Adipose tissue (tissue), 3 donors: ENCODE results near the gene LONRF2. TPM values are rescaled to one million over a fixed set of nuclear protein-coding genes. Genes with fewer than 3 reads are reported as not detected.

Experiments
- H3K27ac ChIP-seq: one replicate; pipeline ENCODE4 v1.5.1; 2013; ENCODE audit warnings: low read depth, low read length
- WGBS, 3 donors: extraction: QIAGEN DNeasy Blood & Tissue Kit; methylation state at CpG; one replicate each; pipeline ENCODE4 v1.1.7; 2013; 5-methylcytosine and 5-hydroxymethylcytosine counted together
- polyA plus RNA-seq, 3 donors: library from polyadenylated mRNA; stranded (reverse); fragments of 200-250 nt; gene quantifications; one replicate each; pipeline ENCODE4 v1.2.3, GENCODE V29; 2013
- donor health status: healthy with polysubstance abuse.
- donor health status: Bipolar disorder and iron deficiency.
- donor health status: healthy.

Gene LONRF2
- polyA plus RNA-seq, 3 donors, result 1.3 to 1.7 (median 1.5) TPM

GRCh38 chr2:100309311-100309710, 13.0 kb downstream of the LONRF2 start:
- no peak overlapping the region for H3K27ac ChIP-seq
- 88 to 96% (median 89%) methylated on average over 3 of the region's 3 CpGs for WGBS, 3 donors

DNA sequence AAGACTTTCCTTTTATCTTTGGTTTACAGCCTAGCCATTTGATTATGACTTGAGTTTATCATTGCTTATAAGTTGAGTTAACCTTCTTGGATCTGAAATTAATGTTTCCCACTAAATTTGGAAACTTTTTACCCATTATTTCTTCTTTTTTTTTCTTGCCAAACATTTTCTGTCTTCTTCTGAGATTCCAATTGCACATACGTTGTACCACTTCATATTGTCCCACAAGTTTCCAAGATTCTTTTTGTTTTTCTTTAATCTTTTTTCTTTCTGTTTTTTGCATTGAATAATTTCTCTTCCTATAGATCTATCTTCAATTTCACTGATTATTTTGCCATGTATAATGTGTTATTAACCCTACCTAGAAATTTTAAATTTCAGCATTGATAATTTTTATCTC, 18.6 kb downstream of the LONRF2 start:
- 83 to 100% (median 92%) methylated on average over 1 of the region's 1 CpG for WGBS, 3 donors

GRCh38 chr2:100302585-100302892, 19.8 kb downstream of the LONRF2 start:
- WGBS, 3 donors, result 65 to 88% (median 86%) methylated on average over 3 of the region's 3 CpGs
- no peak overlapping the region for H3K27ac ChIP-seq

More for the DNA sequence above, 18.6 kb downstream of the LONRF2 start:
- H3K27ac ChIP-seq, result no peak overlapping the region

DNA sequence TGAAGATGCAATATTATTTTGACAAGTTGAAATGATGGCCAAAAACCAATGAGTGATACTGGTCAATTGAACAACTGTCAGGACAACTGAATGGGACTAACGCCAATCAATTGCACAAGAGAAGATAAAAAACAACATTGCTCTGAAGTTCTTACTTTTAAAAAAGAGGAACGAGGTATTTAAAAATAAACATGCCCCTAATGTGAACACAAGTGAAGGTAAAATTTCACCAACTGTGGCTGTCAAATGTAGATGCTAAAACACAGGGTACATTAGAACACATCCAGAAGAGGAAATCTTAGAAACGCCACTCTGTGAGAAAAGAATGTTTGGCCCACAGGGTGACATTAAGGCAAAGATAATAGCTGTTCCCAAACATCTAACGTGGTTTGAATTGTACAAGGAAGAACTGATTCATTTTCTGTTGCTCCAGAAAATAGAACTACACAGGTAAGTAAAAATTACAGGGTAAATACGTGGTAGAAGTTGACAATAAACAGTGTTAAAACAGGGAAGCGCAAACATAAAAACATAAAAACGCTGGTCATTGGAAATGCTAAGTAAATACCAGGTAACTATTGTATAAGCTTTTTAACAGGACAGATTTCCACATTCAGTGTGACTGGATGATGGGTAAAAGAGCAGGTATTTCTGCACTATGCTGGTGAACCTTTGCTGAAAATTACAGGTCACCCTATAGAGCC, 20.3 kb downstream of the LONRF2 start:
- WGBS, 3 donors, result 76 to 82% (median 78%) methylated on average over 7 of the region's 7 CpGs
- H3K27ac ChIP-seq, result no peak overlapping the region

GRCh38 chr2:100299548-100299947, 22.8 kb downstream of the LONRF2 start:
- no peak overlapping the region for H3K27ac ChIP-seq
- 82 to 92% (median 83%) methylated on average over 5 of the region's 5 CpGs for WGBS, 3 donors

DNA sequence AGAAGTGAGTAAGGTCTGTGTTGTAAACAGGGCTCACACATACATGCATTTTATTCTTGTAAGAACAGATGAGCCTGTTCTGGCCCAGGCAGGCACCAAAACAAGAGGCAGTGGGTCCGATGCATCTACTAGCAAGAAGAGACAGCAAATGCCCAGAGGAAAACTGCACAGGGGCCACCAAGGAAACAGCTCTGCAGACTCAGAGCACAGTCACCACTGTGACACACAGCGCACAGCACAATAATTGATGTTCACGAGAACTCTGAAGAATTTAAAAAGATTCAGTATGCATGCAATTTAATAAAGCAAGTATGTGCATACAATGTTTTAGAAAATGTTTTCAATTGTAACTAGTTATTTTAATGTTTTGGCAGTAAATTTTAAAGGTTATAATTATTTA, 24.8 kb downstream of the LONRF2 start:
- WGBS, 3 donors, result 95 to 97% (median 96%) methylated on average over 3 of the region's 3 CpGs
- H3K27ac ChIP-seq, result no peak overlapping the region

GRCh38 chr2:100294162-100294497, 28.2 kb downstream of the LONRF2 start:
- no peak overlapping the region for H3K27ac ChIP-seq
- 89 to 95% (median 93%) methylated on average over 9 of the region's 9 CpGs for whole genome bisulfite sequencing, 3 donors

GRCh38 chr2:100293341-100294161, 28.8 kb downstream of the LONRF2 start:
- H3K27ac ChIP-seq, result no peak overlapping the region
- WGBS, 3 donors, result 91 to 94% (median 92%) methylated on average over 9 of the region's 9 CpGs

DNA sequence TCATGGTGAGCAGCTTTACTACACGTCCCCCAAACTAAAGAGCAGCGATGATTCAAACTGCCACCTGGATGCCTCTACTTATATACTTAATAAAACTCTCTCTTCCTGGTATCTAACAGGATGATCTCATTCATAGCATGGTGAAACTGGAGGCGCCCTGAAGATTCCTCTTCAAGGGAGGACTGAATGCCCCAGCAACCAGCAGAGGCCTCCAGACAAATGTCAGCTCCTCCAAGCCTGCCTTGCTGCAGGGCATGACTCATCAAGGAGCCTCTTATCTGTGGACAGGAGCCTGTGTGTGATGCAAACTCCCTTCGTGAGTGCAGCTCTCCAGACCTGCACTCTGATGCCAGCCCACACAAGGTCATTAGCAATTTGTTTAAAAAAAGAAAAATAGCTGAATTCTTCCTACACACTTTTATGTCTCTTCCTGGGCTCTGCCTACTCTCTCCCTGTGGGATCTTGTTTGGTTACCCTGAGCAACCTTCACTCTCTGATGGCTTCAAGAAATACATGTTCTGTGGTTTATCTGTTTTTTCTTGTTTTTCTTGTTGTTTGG, 30.2 kb downstream of the LONRF2 start:
- H3K27ac ChIP-seq, result no peak overlapping the region
- WGBS, 3 donors, result 43 to 56% (median 50%) methylated on average over 4 of the region's 4 CpGs

DNA sequence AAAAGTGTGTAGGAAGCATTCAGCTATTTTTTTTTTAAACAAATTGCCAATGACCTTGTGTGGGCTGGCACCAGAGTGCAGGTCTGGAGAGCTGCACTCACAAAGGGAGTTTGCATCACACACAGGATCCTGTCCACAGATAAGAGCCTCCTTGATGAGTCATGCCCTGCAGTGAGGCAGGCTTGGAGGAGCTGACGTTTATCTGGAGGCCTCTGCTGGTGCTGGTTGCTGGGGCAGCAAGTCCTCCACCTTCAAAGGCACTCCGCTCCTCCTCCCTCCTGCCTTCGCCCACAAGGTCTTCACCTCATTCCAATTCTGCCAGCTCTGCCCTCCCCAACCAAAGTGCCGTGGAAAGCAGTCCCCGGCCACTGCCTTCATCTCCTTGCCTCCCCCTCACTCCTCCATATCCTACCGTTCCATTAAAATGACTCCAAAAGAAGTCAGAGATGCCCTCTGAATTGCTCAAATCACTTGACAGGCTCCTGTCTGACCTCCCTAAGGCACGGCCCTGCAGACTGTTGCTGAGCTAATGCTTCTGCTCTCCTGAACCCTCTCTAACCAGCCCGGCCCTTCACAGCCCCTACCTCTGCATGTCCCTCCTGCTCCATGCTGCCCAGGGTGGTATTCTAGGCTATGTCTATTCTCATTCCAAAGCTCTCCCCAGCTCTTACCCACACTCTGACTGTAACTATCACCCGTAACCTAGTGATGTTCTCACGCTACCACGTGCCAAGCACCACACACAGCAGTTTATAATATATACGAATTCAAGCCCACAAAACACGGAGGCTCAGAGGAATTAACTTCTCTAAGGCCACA, 30.9 kb downstream of the LONRF2 start:
- H3K27ac ChIP-seq, result no peak overlapping the region
- WGBS, 3 donors, result 64 to 69% (median 68%) methylated on average over 13 of the region's 13 CpGs

- H3K27ac ChIP-seq, result no peak overlapping the region
- WGBS, 3 donors, result 69 to 77% (median 75%) methylated on average over 7 of the region's 7 CpGs
Measured at GRCh38 chr2:100290718-100291151, 31.6 kb downstream of the LONRF2 start.

- H3K27ac ChIP-seq, result no peak overlapping the region
- WGBS, 3 donors, result 89 to 97% (median 94%) methylated on average over 6 of the region's 6 CpGs
Measured at GRCh38 chr2:100289020-100289419, 33.3 kb downstream of the LONRF2 start.

GRCh38 chr2:100286318-100286717, 36.0 kb downstream of the LONRF2 start:
- H3K27ac ChIP-seq, result no peak overlapping the region
- WGBS, 3 donors, result 78 to 92% (median 90%) methylated on average over 3 of the region's 3 CpGs

DNA sequence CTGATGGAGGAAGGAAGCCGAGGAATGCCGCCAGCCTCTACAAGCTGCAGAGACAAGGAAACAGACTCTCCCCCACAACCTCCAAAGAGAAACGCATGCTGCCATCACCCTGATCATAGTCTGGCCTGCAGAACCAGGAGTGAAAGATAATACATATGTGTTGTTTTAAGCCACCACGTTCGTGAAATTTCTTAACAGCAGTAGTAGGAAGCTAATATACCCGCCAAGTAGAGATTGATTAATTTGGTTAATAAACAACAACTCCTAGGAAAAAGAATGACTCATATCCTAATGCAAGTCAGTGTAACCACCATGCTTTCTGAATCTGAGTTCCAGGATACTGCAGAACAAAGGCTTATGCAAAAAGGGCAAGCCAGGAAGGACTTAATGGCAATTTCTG, 36.6 kb downstream of the LONRF2 start:
- WGBS, 3 donors, result 24 to 54% (median 38%) methylated on average over 6 of the region's 6 CpGs
- H3K27ac ChIP-seq, result no peak overlapping the region

DNA sequence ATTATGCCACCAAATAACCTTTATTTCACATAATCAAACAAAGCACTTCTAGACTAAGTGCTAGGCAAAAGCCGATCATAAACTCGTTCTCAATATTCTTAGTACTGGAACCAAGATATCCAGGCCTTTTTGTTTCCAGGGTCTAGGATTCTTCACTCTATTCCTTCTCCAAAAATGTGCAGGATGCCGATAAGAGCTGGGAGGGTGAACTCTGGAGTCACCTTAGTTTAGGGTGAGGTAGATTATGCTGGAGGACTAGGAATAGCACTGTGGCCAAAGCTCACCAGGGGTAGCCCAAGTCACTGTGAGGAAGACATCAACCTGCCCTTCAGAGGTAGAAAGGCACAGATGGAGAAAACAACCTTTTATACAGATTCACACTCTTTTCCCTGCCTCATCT, 37.3 kb downstream of the LONRF2 start:
- no peak overlapping the region for H3K27ac ChIP-seq
- WGBS, 3 donors, result 30 to 63% (median 32%) methylated on average over 3 of the region's 3 CpGs

DNA sequence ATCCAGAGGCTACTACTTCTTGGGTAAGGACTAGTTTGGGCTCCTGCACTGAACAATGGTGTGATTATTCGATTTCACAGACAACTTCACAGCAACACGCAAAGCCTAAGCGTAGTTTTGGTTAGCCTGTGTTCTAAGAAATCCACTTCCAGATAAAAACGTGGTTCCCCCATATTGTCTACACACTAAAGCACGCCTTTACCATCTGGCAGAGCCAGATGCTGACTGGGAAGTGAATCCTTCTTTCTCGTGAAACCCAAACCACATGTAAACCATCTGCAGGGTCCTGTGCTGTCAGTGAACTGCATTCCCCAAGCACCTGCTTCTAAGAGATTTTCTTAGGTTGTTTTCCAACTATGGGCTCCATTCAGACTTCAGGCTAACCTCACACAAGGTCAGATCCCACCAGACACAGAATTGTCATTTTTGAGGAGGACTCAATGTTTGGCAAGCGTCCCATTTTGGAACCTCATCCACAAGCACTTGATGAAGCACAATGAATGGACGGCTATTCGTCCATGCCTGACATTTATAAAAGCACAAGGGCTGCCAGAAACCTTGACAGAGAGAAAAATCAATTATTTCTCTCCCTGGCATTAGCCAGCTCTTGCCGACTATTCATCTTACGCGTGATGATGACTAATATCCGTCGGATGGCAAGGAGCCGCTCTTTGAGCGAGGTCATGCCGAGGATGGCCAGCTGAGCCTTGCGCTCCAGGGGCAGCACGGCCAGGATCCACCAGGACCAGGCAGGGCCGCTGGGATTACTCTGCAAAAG, 38.4 kb downstream of the LONRF2 start:
- WGBS, 3 donors, result 68 to 90% (median 89%) methylated on average over 20 of the region's 20 CpGs
- no peak overlapping the region for H3K27ac ChIP-seq

DNA sequence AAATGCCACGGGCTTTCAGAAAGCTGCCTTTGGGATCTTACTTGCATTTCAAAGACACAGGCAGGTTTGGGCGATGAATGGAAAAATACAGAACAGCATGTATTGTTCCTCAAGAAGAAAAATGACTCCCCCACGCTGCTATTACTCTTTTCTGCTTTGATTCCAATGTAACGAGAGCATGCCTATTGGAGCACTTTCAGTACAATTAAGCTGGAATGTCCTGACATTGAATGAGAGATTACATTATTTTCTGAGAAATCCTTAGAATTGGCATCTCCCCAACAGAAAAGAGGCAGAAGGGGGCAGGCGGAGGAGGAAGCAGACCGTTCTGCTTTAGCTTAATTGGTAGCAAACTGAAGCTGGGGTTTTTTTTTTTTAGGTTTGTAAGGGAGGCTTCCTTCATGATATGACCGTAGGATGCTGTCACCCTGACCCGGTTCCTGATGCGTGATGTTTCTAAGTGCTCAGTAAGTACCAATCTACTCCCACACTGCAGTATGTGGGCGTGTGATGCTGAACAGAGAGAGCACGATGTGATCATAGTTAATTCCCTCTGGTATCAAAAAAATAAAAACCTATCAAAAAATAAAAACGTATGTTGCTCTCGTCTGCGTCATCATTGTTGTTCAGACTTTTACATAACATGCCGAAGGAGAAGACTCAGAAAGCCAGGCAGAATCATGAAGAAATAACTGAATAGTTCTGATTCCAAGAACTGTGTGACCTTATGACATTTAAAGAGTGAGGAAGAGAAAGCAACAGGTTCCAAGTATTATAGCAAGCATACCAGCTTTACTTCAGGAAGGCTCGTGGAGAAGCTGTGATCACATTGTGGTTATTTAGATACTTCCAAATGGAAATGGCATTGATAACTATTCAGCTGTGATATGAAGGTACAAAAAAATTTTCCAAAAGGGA, 40.5 kb downstream of the LONRF2 start:
- 44 to 62% (median 45%) methylated on average over 16 of the region's 16 CpGs for WGBS, 3 donors
- no peak overlapping the region for H3K27ac ChIP-seq
